HG02571 (cell line): Measurements from ENCODE around the gene HOTAIR.

Experiments
- ATAC-seq: cut with Tn5 transposase; IDR thresholded peaks from one replicate; pipeline ENCODE4 v1.9.1; 2021; ENCODE audit warnings: mild to moderate bottlenecking, moderate library complexity; ENCODE audit not compliant: unreplicated experiment

HOTAIR gene

GRCh38 chr12:53949631-53950436 lies 24.9 kb downstream of the HOTAIR start:
- ATAC-seq = no peak

GRCh38 chr12:53948650-53949593 lies 25.8 kb downstream of the HOTAIR start:
- ATAC-seq = no peak

GRCh38 chr12:53947743-53948142 lies 27.0 kb downstream of the HOTAIR start:
- no peak for ATAC-seq

- ATAC-seq = no peak
Measured at GRCh38 chr12:53944907-53945847, 29.6 kb downstream of the HOTAIR start.

- no peak for ATAC-seq
Measured at GRCh38 chr12:53944209-53944608, 30.5 kb downstream of the HOTAIR start.

- ATAC-seq = no peak
Measured at GRCh38 chr12:53942467-53942997, 32.2 kb downstream of the HOTAIR start.

- ATAC-seq = no peak
Measured at GRCh38 chr12:53941750-53942149, 33.0 kb downstream of the HOTAIR start.

- no peak for ATAC-seq
Measured at GRCh38 chr12:53941187-53941586, 33.6 kb downstream of the HOTAIR start.

- ATAC-seq = no peak
Measured at GRCh38 chr12:53940443-53941014, 34.2 kb downstream of the HOTAIR start.

- ATAC-seq = no peak
Measured at GRCh38 chr12:53939141-53940108, 35.3 kb downstream of the HOTAIR start.

- ATAC-seq = no peak
Measured at GRCh38 chr12:53938326-53939140, 36.2 kb downstream of the HOTAIR start, which contains the start of gene HOXC13. HOXC13 (plus strand) TSS chr12:53938831; CDS start chr12:53938907, 76 bp downstream.

GRCh38 chr12:53937596-53938325 lies 37.0 kb downstream of the HOTAIR start:
- no peak for ATAC-seq

GRCh38 chr12:53937099-53937498 lies 37.7 kb downstream of the HOTAIR start:
- no peak for ATAC-seq

- no peak for ATAC-seq
Measured at GRCh38 chr12:53935383-53936341, 39.1 kb downstream of the HOTAIR start.

GRCh38 chr12:53932915-53933314 lies 41.8 kb downstream of the HOTAIR start:
- ATAC-seq = no peak
